Left renal pelvis (tissue), 4 donors: ENCODE results near the gene ADD3. TPM values are rescaled to one million over a fixed set of nuclear protein-coding genes. Genes with fewer than 3 reads are reported as not detected.

Experiments
- DNase-seq, 4 donors: peaks; one replicate each; pipeline ENCODE4 v3.0.0-alpha.2; 2013; ENCODE audit warnings: low read depth in 4 of 4, low spot score in 3 of 4
- polyA plus RNA-seq, 4 donors: library from polyadenylated mRNA; unstranded; fragments of 120-200 nt; gene quantifications; one replicate each; pipeline ENCODE4 v1.2.1, GENCODE V29; 2013; ENCODE audit not compliant: insufficient read length in 4 of 4

The ADD3 gene
- polyA plus RNA-seq, 4 donors, result 266 to 277 (median 273) TPM

GRCh38 chr10:110170142-110170971 lies 162.6 kb downstream of the ADD3 start:
- DNase-seq, result no peak

- DNase-seq, result no peak
Observed at GRCh38 chr10:110171032-110171431, 163.2 kb downstream of the ADD3 start.

- DNase-seq, result no peak
Observed at GRCh38 chr10:110172155-110172554, 164.4 kb downstream of the ADD3 start.

- no peak for DNase-seq
Observed at GRCh38 chr10:110174201-110174600, 166.4 kb downstream of the ADD3 start.

DNA sequence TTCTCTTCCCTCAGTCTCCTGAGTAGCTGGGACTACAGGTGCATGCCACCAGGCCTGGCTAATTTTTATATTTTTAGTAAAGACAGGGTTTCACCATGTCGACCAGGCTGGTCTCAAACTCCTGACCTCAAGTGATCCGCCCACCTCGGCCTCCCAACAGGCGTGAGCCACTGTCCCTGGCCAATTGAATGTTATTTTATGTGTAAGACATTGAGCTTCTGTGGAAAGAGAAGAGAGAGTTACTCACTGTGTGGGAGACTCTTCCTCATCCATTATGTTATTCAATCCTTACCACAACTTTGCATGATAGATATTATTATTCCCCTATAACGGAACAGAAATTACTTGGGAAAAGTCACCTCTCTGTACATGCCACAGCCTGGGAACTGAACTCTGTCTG lies 167.0 kb downstream of the ADD3 start:
- DNase-seq, result no peak

DNA sequence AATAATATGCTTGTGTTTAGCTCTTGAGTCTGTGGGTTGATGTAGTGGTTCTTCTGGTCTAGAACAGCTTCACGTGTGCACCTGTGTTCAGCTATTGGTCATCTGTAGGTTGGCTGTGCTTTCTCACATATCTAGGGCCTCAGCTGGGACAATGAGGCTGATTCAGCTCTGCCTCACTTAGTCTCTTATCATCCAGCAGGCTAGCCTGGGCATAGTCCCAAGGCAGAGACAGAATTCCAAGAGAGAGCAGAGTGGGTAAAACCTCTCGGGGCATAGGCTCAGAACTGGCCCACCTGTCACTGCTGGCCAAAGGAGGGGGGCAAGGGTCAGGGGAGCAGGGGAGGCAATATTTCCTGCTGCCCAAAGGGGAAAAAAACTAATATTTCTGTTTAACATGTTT lies 167.6 kb downstream of the ADD3 start:
- no peak for DNase-seq

GRCh38 chr10:110176141-110177030 lies 168.6 kb downstream of the ADD3 start:
- DNase-seq, result no peak

DNA sequence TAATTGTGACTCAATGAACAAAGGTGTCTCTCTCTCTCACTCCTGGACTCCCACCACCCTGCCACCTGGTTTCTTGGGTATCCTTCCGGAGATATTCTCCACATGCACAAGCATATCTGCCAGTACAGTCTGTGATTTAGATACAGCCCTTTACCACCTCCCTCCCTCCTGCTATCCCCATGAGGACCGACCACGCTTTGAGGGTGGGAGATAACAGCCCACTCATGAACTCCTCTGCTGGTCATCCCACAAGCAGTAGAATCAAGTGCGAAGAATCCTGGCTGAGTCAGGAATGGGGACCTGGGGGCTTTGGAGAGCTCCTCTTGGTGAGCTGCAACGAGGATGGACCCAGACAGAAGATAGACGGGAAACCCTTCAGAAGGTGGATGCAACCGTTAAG lies 171.4 kb downstream of the ADD3 start:
- no peak for DNase-seq

GRCh38 chr10:110181451-110181850 lies 173.7 kb downstream of the ADD3 start:
- DNase-seq, result no peak

DNA sequence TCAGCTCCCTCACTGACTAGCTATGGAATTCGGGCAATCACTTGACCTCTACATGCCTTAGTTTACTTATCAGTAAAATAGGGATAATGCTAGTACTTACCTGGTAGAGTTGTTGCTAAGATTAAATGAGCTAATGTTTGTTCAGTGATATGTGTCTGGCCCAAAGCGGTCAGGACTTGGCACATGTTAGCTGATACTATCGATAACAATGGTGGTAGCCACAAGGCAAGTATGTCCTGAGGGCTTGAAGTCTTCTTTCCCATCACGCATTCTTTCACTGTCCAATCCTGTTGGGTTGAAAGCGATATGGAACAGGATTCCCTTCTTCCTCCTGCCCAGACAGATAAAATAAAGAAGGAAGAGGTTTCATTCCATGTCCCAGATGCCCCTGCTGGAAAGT lies 174.1 kb downstream of the ADD3 start:
- DNase-seq, result no peak

- no peak for DNase-seq
Observed at GRCh38 chr10:110184398-110184797, 176.6 kb downstream of the ADD3 start.

Other genes with a start within 250 kb of the ADD3 start
- 10 to 100 TPM; 81.8 to 88.7 (median 84.8) TPM for gene XPNPEP1, start 84.5 kb upstream of the ADD3 start, polyA plus RNA-seq
- gene MXI1, start 199.6 kb downstream of the ADD3 start, polyA plus RNA-seq, result 10 to 100 TPM; 41.7 to 54.1 (median 48.3) TPM